Memory B cell (primary cell): ENCODE data around the gene PSMB8.

Experiments used
- ATAC-seq: fragments of 150-1000 bp; cut with Tn5 transposase; 2 replicates; pipeline ENCODE4 v1.10.0; 2021; ENCODE audit warnings: low read depth, mild to moderate bottlenecking, moderate library complexity
- DNase-seq, 2 donors: peaks; one replicate each; pipeline ENCODE4 v3.0.0; 2022; ENCODE audit warnings: low spot score in 2 of 2
- H3K27ac Mint-ChIP-seq: one replicate; pipeline ENCODE4 v1.8.0; 2022; ENCODE audit warnings: mild to moderate bottlenecking, moderate library complexity, mixed read lengths
- H3K27me3 Mint-ChIP-seq: one replicate; pipeline ENCODE4 v1.8.0; 2022; ENCODE audit warnings: mixed read lengths
- H3K36me3 Mint-ChIP-seq: one replicate; pipeline ENCODE4 v1.8.0; 2022; ENCODE audit warnings: mild to moderate bottlenecking, mixed read lengths
- H3K4me1 Mint-ChIP-seq: one replicate; pipeline ENCODE4 v1.8.0; 2022; ENCODE audit warnings: mixed read lengths
- H3K4me3 Mint-ChIP-seq: one replicate; pipeline ENCODE4 v1.8.0; 2022; ENCODE audit warnings: mild to moderate bottlenecking, moderate library complexity, mixed read lengths
- H3K9me3 Mint-ChIP-seq: one replicate; pipeline ENCODE4 v1.8.0; 2022; ENCODE audit warnings: mixed read lengths

PSMB8 gene

DNA sequence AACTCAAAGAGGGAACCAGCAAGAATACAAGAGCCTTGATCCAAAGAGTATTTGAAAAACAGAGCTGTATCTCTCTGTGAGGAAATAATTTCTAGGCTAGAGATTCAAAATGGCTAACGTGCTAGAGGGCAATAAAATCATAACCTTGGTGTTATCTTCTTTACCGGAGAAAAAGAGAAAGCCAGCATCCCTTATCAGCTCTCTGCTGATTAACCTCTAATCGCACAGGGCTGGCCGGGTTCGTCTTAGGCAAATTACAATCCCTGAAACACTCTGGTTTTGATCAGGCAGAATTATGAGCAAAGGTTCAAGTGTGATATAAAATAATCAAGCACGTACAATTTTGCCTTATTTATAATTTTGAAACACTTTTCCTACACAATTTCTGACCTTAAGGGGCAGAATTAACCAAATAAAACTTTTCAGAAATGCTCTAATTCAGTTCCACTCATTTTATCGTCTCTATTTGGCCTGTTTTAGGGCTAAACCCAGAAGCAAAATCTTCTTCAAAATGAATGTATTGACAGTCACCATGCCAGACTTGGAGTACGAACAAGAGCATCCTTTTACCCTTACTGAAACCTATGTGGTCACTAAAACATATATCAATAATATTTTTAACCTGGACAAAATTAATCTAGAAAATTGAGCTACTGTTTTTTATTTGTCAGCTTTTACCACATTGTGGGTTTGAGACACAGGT is 23.9 kb upstream of the PSMB8 start:
- Mint-ChIP-seq H3K9me3 (no peaks in the 10 kb centered on the region), H3K4me3 (peak overlapping the region; percentile 67), H3K36me3 (no peaks in the 10 kb centered on the region), H3K27ac (peak overlapping the region; percentile 89), H3K4me1 (peaks cover 24% of the 10 kb centered on the region), H3K27me3 (no peaks in the 10 kb centered on the region)
- ATAC-seq (peak; percentile 33), DNase-seq (no peak)

DNA sequence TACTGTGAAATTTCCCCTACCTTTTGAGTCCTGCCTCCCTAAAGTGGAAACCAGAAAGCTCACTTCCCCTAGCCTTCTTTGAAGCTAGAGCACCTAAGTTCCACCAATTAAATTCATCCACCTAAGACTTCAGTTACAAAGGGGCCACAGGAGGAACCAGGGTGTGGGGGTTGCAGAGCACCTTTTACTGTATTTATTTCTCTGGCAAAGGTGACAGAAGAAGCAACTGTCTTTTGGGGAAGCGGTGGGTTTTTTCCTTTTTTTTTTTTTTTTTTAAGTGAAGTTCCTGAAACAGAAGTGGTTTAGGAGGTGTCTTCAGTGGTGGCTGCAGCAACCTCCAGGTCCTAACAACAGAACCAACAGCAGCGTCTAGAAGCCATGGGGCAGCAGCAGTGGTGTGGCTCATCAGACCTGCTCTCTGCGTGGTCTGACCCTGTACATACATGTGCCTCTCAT is 23.2 kb upstream of the PSMB8 start:
- peak; percentile 72 for ATAC-seq
- Mint-ChIP-seq H3K4me3 (peak overlapping the region; percentile 67), H3K4me1 (peaks cover 25% of the 10 kb centered on the region), H3K9me3 (no peaks in the 10 kb centered on the region), H3K27ac (peak overlapping the region; percentile 89), H3K36me3 (no peaks in the 10 kb centered on the region), H3K27me3 (no peaks in the 10 kb centered on the region)
- DNase-seq, result peak in 1 of 2 donors; percentile 24

DNA sequence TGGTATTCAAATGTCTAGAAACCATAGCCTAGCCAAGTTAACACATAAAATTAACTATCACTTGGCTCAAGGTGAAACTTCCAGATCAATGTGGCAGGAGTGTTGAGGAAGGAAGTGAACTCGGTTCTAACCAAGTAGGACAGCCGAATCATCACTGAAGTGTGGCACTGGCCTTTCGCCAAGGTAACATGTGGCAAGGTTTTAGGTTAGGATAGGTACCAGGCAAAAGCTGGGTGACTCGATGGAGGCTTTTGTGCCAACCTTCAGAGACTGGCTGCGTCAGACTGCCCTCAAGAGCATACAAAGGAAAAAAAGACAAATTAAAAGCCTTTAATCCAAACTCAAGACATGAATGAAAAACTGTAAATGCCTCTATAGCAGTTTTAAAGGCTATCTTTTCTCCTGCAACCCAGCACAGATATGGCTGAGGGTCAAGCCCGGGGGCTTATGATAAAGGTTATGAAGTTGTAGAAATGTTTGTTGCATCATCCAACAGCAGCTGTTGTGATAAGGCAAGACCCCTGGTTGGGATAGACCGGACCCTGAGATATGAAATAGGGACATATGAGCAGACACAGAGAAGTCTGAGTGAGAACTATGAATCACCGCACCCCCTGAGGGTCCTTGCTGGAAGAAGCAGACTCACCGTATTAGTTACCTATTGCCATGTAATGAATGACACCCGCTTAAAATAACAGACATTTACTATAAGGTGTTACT is 22.0 kb upstream of the PSMB8 start:
- Mint-ChIP-seq H3K27ac (peak overlapping the region; percentile 89), H3K36me3 (peaks cover 2% of the 10 kb centered on the region), H3K27me3 (no peaks in the 10 kb centered on the region), H3K4me1 (peaks cover 25% of the 10 kb centered on the region), H3K9me3 (no peaks in the 10 kb centered on the region), H3K4me3 (no peak overlapping the region)
- ATAC-seq, result no peak
- no peak for DNase-seq

DNA sequence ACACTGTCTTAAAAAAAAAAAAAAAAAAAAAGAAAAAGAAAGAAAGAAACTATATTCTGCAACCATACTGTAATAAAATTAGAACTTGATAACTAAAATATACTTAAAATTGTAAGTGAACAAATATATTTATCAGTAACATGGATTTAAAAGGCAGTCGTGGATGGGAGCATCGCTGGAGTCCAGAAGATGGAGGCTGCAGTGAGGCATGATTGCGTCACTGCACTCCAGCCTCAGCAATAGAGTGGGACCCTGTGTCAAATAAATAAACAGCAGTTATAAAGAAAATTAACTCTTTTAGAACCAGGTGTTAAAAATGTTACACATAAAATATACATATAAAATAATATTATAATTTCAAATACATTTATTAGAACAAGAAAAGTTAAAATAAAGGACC is 18.9 kb upstream of the PSMB8 start:
- H3K9me3 Mint-ChIP-seq, result no peaks in the 10 kb centered on the region
- H3K36me3 Mint-ChIP-seq, result peaks cover 24% of the 10 kb centered on the region
- H3K4me1 Mint-ChIP-seq, result peaks cover 34% of the 10 kb centered on the region
- no peak for ATAC-seq
- H3K27ac Mint-ChIP-seq, result no peak overlapping the region
- H3K27me3 Mint-ChIP-seq, result no peaks in the 10 kb centered on the region
- H3K4me3 Mint-ChIP-seq, result no peak overlapping the region
- DNase-seq, result no peak

DNA sequence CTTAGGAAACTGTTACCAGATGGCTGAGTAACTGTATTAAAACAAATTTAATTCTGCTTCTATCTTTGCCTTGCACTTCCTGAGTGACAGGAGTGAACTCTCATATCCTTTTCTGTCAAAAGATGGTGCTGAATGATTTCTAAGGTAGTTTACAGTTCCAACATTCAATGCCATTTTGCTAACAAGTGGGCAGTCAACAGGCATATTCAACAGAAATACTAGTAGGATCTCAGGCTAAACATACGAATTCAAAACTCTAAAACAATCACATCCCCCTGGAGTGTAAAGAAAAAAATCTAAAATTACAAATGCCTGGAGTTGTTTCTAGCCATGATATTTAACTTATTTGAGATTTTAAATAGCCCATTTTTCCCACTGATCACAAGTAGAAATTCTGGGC is 16.8 kb upstream of the PSMB8 start:
- Mint-ChIP-seq H3K27me3 (no peaks in the 10 kb centered on the region), H3K9me3 (no peaks in the 10 kb centered on the region), H3K4me1 (peaks cover 27% of the 10 kb centered on the region), H3K4me3 (no peak overlapping the region), H3K27ac (peak overlapping the region; percentile 75), H3K36me3 (peaks cover 39% of the 10 kb centered on the region)
- ATAC-seq (no peak), DNase-seq (no peak)

DNA sequence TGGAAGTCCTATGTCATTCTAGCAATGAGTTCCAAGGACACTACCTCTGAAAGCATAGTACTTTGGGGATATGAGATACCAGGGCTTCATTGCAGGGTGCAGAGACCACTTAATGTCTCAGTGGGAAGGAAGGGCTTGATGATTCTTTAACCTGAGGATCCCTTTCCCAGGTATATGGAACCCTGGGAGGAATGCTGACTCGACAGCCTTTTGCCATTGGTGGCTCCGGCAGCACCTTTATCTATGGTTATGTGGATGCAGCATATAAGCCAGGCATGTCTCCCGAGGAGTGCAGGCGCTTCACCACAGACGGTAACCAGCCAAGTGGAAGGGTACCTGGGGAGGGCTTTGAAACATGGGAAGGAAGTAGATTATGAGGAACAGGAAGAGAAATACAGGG is 14.3 kb upstream of the PSMB8 start:
- peaks cover 44% of the 10 kb centered on the region for H3K36me3 Mint-ChIP-seq
- H3K27me3 Mint-ChIP-seq, result no peaks in the 10 kb centered on the region
- ATAC-seq (no peak), DNase-seq (no peak)
- H3K4me3 Mint-ChIP-seq, result peak overlapping the region; percentile 72
- peaks cover 30% of the 10 kb centered on the region for H3K4me1 Mint-ChIP-seq
- no peaks in the 10 kb centered on the region for H3K9me3 Mint-ChIP-seq
- H3K27ac Mint-ChIP-seq, result peak overlapping the region; percentile 86

DNA sequence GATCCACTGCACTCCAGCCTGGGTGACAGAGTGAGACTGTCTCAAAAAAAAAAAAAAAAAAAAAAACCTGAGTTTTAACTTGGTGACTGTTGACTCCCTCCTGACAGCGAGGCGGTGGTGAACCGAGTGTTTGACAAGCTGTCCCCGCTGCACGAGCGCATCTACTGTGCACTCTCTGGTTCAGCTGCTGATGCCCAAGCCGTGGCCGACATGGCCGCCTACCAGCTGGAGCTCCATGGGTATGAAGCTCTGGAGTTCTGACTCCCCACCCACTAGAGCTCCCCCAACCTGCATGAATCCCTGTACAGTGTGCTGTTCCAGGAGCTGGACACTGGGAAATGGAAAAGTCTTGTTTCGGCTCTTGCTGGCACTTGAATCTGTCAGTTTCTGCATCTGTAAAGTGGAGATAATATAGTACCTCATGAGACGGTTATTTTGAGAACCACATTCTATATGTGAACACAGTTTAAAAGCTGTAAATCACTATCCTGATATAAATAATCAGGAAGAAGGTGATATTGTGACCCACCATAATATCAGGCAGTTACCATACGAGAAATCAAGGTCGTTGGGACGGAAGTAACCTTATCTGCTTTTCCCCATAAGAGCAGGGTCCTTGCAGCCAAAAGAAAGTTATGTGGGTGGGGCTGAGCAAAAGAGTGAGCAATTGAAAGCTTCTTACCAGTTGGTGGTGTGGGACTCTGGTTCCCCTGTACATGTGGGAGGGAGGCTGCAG is 13.5 kb upstream of the PSMB8 start:
- Mint-ChIP-seq H3K4me1 (peaks cover 28% of the 10 kb centered on the region), H3K4me3 (peak overlapping the region; percentile 49), H3K27me3 (no peaks in the 10 kb centered on the region), H3K36me3 (peaks cover 44% of the 10 kb centered on the region), H3K9me3 (no peaks in the 10 kb centered on the region), H3K27ac (no peak overlapping the region)
- DNase-seq (no peak), ATAC-seq (no peak)

DNA sequence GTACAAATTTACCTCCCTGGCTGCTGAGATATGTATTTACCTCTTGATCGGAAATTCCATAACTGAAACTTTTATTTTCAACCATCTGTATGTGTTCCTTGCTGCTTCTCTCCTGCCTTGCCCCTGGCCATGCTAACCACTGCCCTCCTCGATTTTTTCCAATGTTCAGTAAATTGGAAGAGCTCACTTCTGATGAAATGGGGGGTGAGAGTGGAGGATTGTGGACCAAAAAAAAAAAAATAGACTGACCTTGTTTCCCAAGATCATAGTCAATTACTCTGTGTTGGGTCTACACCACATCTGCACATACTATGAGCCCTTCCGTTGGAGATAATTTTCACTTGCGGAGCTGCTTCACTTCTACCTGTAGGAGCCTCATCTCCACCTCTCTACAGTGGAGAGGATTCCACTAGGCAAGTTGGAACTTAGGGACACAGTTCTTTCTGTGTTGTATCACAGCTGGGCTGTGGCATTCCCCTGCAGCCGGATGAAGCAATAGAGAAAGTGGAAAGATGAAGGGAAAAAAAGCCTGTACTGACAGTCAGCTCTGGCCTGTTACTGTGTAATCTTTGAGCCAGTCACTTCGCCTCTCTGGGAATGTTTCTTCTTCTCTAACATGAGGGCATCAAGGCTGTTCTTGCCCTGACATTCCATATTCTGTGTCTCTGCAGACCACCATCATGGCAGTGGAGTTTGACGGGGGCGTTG is 11.8 kb upstream of the PSMB8 start:
- Mint-ChIP-seq H3K27ac (peak overlapping the region; percentile 100), H3K4me3 (peak overlapping the region; percentile 100), H3K9me3 (no peaks in the 10 kb centered on the region), H3K4me1 (peaks cover 40% of the 10 kb centered on the region), H3K36me3 (peaks cover 48% of the 10 kb centered on the region), H3K27me3 (no peaks in the 10 kb centered on the region)
- no peak for DNase-seq
- ATAC-seq, result no peak

DNA sequence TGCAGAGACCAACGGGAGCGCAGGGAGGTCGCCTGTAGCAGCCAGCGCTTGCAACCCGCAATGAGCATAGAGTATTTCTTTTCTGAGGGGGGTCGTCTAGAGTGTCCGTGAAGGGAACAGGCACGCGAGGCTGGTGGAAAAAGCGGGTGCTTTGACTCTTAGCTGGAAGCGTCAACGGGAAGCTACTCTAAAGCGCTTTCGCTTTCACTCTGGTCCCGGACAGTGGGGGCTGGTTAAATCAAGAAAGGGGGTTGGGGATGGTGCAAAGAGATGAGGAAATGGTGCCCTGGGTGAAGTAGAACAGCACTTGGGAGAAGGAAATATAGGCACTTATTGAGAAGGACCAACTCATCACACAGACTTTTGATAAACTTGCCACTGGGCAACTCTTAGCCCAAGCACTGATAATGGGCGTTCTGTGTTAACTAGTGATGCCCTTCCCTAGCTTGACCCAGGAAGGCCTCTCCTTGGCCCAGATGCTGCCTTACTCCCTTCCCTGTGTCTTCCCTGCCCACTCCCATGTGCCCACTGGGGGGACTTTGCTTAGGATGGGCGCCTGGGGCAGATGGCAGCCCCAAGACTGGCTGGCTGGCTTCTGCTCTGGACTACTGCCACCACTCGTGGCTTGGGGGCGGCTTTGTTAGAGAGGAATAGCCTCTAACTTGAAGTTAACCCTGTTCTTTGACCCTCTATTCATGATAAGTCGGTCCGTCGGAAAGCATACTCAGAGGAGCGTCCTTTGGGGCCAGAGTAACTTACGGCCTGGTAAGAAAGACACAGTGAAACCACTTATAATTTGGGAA is 10.7 kb upstream of the PSMB8 start:
- Mint-ChIP-seq H3K27ac (peak overlapping the region; percentile 100), H3K9me3 (no peaks in the 10 kb centered on the region), H3K4me1 (peaks cover 46% of the 10 kb centered on the region), H3K36me3 (peaks cover 51% of the 10 kb centered on the region), H3K4me3 (peak overlapping the region; percentile 100), H3K27me3 (no peaks in the 10 kb centered on the region)
- ATAC-seq, result peak; percentile 36
- peak in 1 of 2 donors; percentile 43 for DNase-seq

DNA sequence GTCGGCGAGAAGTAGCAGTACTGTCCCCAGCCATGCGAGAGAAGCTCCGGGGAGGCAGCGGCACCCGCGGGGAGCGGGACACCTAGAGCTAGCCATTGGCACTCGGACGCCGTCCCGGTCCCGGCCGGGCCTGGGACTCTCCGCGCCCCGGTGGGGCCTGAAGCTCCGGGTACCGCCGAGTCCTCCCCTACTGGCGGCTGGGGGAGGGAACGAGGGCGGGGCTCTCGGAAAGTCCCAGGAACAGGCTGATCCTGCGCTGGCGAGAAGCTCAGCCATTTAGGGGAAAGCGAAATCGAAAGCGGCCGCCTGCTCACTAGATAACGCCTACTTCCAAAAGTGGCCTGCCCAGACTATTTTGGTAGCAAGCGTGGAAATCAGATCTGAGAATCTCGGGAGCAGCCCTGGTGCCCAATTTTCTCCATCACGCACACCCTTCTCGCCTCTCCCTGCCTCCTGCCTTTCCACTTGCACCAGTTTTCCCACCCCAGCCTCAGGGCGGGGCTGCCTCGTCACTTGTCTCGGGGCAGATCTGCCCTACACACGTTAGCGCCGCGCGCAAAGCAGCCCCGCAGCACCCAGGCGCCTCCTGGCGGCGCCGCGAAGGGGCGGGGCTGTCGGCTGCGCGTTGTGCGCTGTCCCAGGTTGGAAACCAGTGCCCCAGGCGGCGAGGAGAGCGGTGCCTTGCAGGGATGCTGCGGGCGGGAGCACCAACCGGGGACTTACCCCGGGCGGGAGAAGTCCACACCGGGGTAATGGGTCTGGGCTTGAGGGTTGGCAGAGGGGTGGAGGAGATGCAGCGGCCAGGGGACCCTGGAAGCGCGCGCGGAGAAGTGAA is 9.9 kb upstream of the PSMB8 start, which contains the start of the genes PSMB9 and TAP1:
PSMB9 (plus strand) TSS at position 652 of the 835 bp plus-strand sequence; CDS start at position 690, 38 bp downstream.
TAP1 (minus strand) TSS at position 164 of the 835 bp plus-strand sequence; CDS start at position 96, 68 bp downstream.
- Mint-ChIP-seq H3K27ac (peak within 1 kb of the TSS; percentile 100), H3K36me3 (peaks cover 52% of the 10 kb centered on the region), H3K9me3 (no peaks in the 10 kb centered on the region), H3K4me1 (peaks cover 51% of the 10 kb centered on the region), H3K27me3 (no peaks in the 10 kb centered on the region), H3K4me3 (peak within 1 kb of the TSS; percentile 100)
- ATAC-seq (peak; percentile 79), DNase-seq (peak; percentile 90 to 93)

DNA sequence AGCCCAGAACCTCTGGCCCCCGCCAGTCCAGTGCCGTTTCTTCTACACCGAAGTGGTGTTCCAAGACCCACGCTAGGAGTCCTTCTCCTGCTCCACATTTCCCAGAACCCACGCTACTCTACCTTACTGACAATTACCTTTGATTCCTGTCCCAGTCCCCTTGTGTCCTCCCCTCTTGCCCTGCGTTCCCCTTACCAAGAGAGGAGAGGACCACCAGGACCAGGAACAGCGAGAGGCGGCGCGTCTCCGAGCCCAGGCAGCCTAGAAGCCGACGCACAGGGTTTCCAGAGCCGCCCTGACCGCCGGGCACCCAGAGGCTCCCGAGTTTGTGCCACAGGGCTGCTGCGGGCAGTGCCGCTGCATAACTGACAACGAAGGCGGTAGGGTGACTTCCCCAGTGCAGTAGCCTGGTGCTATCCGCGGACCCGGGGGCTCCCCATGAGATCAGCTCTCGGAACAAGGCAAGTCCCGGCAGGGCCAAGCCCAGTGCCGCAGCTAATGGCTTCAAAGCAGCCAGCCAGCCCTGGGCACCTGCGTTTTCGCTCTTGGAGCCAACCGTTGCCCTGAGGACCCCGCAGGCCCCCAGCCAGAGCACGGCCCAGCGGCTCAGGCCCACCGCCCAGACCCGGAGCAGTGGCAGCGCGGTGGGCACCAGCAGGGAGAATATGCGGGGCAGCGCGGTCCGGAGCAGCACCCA is 9.1 kb upstream of the PSMB8 start:
- peak overlapping the region; percentile 100 for H3K4me3 Mint-ChIP-seq
- peak overlapping the region; percentile 100 for H3K27ac Mint-ChIP-seq
- DNase-seq (peak; percentile 55 to 69), ATAC-seq (peak; percentile 36)
- peaks cover 53% of the 10 kb centered on the region for H3K36me3 Mint-ChIP-seq
- peaks cover 55% of the 10 kb centered on the region for H3K4me1 Mint-ChIP-seq
- H3K27me3 Mint-ChIP-seq, result no peaks in the 10 kb centered on the region
- H3K9me3 Mint-ChIP-seq, result no peaks in the 10 kb centered on the region
